ENCODE data around the gene BCL11A.
"Not testable (repeated sequence)": the region's sequence is repeated elsewhere in the genome, so short reads cannot be mapped to it uniquely, and the experiment has no call there.

The BCL11A gene

DNA sequence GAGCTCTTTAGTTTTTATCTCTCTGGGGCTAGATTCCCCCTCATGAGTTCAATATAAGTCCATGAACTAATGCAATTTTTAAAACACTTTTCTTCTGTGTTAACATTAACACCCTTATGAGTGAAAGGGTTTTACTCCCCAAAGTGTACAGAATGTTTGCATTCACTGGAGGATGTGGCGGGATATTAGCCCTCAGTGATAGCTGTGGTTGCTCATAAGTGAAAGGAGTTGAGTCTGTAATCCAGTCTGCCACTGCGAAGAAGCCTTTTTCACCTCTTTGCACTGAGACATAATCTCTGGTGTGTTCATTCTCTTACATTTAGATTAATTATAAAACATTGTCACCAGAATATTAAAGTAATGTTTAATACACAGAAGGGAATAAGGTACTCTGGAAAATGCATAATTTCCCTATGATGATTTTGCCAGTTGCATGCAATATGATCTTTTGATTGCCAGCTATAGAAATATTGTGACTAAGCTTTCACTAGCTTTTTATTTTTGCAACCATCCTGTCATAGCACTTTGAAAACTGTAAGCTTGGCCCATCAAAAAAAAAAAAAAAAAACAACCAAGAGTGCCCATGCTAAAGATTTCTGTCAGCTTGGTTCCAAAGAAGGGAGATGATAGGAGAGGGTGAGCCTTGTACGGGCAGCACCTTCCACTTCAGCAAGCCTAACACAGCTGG lies 113.2 kb downstream of the BCL11A start:
- no peaks in the 10 kb centered on the region for H3K9me3 ChIP-seq (ENCODE audit: control insufficient read depth, insufficient read depth, low read length)
- H3K4me1 ChIP-seq (ENCODE audit: insufficient read depth, low read length), result peaks cover 24% of the 10 kb centered on the region
- no peak overlapping the region for H3K9ac ChIP-seq (ENCODE audit: low read depth, low read length)

DNA sequence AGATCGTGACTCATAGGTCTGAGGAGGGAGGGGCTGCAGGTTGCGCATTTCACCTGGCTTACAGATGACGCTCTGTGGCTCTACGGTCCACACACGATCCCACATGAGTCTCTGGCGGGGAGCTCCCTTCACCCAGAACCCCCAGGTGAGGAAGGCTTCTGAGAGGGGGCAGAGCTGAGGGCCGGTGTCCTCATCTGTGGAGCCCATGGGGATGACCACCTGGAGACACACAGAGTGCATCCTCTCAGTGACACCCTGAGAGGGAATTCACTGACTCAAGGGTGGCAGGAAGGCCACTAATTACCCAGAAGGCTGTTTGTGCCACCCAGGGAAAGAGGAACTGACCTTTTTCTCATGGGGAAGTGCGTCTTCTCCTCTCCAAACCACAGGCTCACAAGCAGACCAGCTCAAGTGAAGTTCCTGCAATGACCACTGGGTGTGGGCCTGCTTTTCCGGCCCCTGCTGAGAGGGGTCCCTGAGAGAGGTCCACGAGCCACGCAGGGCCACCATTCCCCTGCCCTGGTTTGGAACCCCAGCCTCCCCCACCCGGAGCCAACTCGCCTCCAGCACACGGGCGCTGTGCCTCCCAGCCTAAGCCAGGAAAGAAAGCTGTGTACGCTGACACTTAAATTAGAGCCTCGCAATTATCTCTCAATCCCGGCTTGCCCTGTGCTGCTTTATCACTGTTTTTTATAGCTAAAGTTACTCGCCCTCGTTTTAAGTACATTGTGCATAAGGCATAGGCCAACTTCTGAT lies 114.1 kb downstream of the BCL11A start:
- no peaks in the 10 kb centered on the region for H3K36me3 ChIP-seq (ENCODE audit: insufficient read depth, low read length)
- no peak overlapping the region for H3K9ac ChIP-seq (ENCODE audit: low read depth, low read length)
- H3K4me1 ChIP-seq (ENCODE audit: insufficient read depth, low read length), result peaks cover 24% of the 10 kb centered on the region
- no peaks in the 10 kb centered on the region for H3K9me3 ChIP-seq (ENCODE audit: control insufficient read depth, insufficient read depth, low read length)

More for the DNA sequence above, 113.2 kb downstream of the BCL11A start:
- H3K36me3 ChIP-seq (ENCODE audit: insufficient read depth, low read length), result no peaks in the 10 kb centered on the region

GRCh38 chr2:60438653-60439052 lies 114.8 kb downstream of the BCL11A start:
- Histone ChIP-seq H3K9me3 (ENCODE audit: control insufficient read depth, insufficient read depth, low read length) (no peaks in the 10 kb centered on the region), H3K36me3 (ENCODE audit: insufficient read depth, low read length) (no peaks in the 10 kb centered on the region), H3K4me1 (ENCODE audit: insufficient read depth, low read length) (peaks cover 24% of the 10 kb centered on the region), H3K9ac (ENCODE audit: low read depth, low read length) (no peak overlapping the region)

DNA sequence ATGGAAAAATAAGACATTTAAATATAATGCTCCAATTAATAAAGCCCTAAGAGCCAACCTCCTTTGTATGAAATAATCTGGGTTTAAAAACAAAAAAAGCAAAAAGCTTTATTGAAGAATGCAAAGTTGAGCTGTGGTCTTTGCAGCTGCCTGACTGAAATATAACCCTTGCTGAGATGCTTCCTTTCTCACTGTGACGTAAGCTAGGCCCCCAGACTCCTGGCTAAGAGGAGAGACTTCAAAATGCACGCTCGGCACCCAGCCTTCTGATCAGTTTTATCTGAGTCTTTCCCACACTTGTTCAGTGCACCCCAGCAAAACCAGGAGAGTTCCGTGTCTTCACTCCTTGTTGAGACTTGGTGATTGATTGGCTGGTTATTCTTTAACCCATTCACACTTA lies 115.3 kb downstream of the BCL11A start:
- Histone ChIP-seq H3K9ac (ENCODE audit: low read depth, low read length) (no peak overlapping the region), H3K9me3 (ENCODE audit: control insufficient read depth, insufficient read depth, low read length) (no peaks in the 10 kb centered on the region), H3K4me1 (ENCODE audit: insufficient read depth, low read length) (peaks cover 21% of the 10 kb centered on the region), H3K36me3 (ENCODE audit: insufficient read depth, low read length) (no peaks in the 10 kb centered on the region)

DNA sequence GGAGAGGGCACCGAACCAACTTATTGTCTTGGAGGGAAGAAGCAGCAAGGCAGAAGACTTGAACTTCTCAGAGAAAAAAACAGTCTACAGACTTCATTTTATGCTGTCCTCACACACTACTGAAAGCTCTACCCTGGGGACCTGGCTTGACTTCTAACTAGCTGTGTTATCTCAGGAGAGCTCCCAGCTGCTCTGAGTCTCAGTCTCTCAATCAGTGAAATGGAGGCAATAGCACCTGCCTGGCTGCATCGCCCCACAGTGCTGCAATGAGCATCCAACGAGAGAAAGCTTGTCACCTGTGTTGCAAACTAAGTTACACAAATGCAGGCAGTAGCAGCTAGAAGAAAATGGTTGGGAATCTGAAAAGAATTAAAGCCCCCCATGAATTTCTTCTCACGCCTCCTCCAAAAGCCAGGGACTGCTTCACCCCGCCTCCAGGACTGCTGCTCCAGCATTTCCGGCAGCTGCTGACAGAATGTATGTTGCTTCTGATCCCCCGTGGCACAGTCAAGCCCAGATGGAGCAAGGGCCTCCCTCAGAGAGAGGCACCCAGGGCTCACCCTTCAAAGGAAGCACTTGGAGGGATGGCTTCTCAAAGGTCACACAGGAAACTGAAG lies 116.3 kb downstream of the BCL11A start:
- no peak overlapping the region for H3K9ac ChIP-seq (ENCODE audit: low read depth, low read length)

DNA sequence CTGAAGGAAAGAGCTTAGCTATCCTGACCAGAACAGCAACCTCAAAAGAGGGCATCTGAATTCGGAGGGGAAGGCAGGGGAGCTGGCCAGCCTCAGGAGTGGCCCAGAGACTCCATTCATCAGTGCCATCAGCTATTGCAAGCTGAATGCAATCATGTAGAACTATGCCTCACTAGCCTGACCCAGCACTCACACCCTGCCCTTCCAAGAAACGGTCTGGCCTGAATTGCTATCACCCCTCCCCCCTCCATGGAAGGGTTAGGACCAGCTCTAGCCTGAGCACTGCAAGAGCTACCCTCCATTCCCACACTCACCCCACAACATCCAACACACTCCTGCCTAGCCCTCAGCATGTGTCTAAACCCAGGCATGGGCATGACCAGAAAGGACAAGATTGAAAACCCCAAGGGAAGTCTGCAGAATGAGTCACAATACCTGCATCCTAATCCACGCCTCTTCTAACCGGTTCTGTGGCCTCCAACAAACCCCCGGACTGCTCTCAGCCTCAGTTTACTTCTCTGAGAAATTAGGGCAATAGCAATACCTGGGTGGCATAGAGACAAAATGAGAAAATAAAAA lies 120.3 kb downstream of the BCL11A start:
- no peak overlapping the region for H3K9ac ChIP-seq (ENCODE audit: low read depth, low read length)
- no peaks in the 10 kb centered on the region for H3K36me3 ChIP-seq (ENCODE audit: insufficient read depth, low read length)
- peaks cover 18% of the 10 kb centered on the region for H3K4me1 ChIP-seq (ENCODE audit: insufficient read depth, low read length)
- H3K9me3 ChIP-seq (ENCODE audit: control insufficient read depth, insufficient read depth, low read length), result no peaks in the 10 kb centered on the region

More for the DNA sequence above, 116.3 kb downstream of the BCL11A start:
- no peaks in the 10 kb centered on the region for H3K9me3 ChIP-seq (ENCODE audit: control insufficient read depth, insufficient read depth, low read length)
- H3K4me1 ChIP-seq (ENCODE audit: insufficient read depth, low read length), result peaks cover 26% of the 10 kb centered on the region
- no peaks in the 10 kb centered on the region for H3K36me3 ChIP-seq (ENCODE audit: insufficient read depth, low read length)

DNA sequence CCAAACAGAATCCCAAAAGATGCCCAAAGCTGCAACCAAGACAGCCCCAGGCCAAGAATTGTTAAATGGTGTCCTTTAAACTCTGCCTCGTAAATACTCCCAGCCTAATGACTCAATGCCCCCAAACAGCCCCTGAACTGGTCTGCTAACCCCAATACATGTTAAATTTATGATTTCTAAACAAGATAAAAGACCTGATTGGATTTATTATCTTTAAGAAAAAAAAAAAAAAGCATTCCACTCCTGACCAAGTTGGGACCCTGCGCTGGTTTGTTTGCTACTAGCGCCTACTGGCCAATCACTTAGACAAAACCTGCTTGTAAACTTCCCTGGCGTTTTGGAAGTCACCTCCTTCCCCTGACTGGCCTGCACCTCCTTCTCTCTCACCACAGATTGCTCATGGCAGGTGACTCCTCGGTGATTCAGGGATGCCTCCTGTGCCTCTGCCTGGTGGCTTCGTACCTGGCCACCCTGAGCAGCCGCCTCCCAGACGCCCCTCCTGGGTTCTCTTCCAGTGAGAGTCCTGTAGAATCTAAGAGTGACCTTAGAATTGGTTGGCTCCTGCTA lies 121.3 kb downstream of the BCL11A start:
- Histone ChIP-seq H3K9ac (ENCODE audit: low read depth, low read length) (no peak overlapping the region), H3K9me3 (ENCODE audit: control insufficient read depth, insufficient read depth, low read length) (no peaks in the 10 kb centered on the region), H3K36me3 (ENCODE audit: insufficient read depth, low read length) (no peaks in the 10 kb centered on the region), H3K4me1 (ENCODE audit: insufficient read depth, low read length) (peaks cover 8% of the 10 kb centered on the region)

GRCh38 chr2:60429681-60430080 lies 123.8 kb downstream of the BCL11A start:
- Histone ChIP-seq H3K9ac (ENCODE audit: low read depth, low read length) (no peak overlapping the region), H3K4me1 (ENCODE audit: insufficient read depth, low read length) (peaks cover 10% of the 10 kb centered on the region; the same call in 1 of the 2 replicates), H3K36me3 (ENCODE audit: insufficient read depth, low read length) (peaks cover 6% of the 10 kb centered on the region), H3K9me3 (ENCODE audit: control insufficient read depth, insufficient read depth, low read length) (no peaks in the 10 kb centered on the region)

GRCh38 chr2:60426880-60427279 lies 126.6 kb downstream of the BCL11A start:
- H3K4me1 ChIP-seq (ENCODE audit: insufficient read depth, low read length), result peaks cover 18% of the 10 kb centered on the region

DNA sequence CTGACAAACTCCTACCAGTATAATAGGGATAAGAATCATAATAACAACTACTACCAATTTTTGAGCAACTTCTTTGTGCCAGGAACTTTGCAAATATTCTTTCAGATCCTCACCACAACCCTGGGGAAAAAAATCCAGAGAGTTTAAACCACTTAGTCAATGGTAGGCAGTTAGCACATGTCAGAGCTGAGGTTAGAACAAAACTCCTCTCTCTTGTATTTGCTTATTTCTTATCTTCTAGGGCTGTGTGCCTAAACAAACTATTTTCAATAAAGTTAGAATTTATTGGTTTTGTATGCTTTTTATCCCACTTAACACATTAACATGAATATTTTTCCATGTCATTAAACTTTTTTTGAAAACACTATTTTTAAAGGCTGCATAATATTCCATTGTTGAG lies 127.1 kb downstream of the BCL11A start:
- H3K9ac ChIP-seq (ENCODE audit: low read depth, low read length), result no peak overlapping the region
- peaks cover 13% of the 10 kb centered on the region for H3K36me3 ChIP-seq (ENCODE audit: insufficient read depth, low read length)
- H3K9me3 ChIP-seq (ENCODE audit: control insufficient read depth, insufficient read depth, low read length), result no peaks in the 10 kb centered on the region
- H3K4me1 ChIP-seq (ENCODE audit: insufficient read depth, low read length), result peaks cover 18% of the 10 kb centered on the region

More at GRCh38 chr2:60426880-60427279, 126.6 kb downstream of the BCL11A start:
- Histone ChIP-seq H3K9me3 (ENCODE audit: control insufficient read depth, insufficient read depth, low read length) (no peaks in the 10 kb centered on the region), H3K36me3 (ENCODE audit: insufficient read depth, low read length) (peaks cover 13% of the 10 kb centered on the region), H3K9ac (ENCODE audit: low read depth, low read length) (no peak overlapping the region)

- Histone ChIP-seq H3K4me1 (ENCODE audit: insufficient read depth, low read length) (peaks cover 18% of the 10 kb centered on the region), H3K9ac (ENCODE audit: low read depth, low read length) (no peak overlapping the region), H3K9me3 (ENCODE audit: control insufficient read depth, insufficient read depth, low read length) (no peaks in the 10 kb centered on the region), H3K36me3 (ENCODE audit: insufficient read depth, low read length) (peaks cover 13% of the 10 kb centered on the region)
Observed at GRCh38 chr2:60424233-60424632, 129.2 kb downstream of the BCL11A start.

DNA sequence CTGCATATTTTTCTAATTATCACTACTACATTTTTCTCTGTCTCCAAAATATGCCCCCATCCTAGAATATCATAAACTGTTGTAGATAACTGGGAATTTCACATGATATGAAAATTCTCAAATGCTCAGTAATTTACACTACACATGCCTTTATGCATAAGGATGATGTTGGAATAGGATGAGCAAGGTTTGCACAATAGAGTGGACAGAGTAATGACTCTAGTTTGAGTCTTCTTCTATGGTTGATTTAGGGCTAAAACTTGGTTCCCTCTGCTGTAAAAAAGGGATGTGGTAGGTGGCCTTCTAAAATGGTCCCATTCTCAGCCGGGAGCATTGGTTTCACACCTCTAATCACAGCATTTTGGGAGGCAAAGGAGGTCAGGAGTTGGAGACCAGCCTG lies 129.9 kb downstream of the BCL11A start:
- Histone ChIP-seq H3K36me3 (ENCODE audit: insufficient read depth, low read length) (peaks cover 13% of the 10 kb centered on the region), H3K9me3 (ENCODE audit: control insufficient read depth, insufficient read depth, low read length) (no peaks in the 10 kb centered on the region), H3K4me1 (ENCODE audit: insufficient read depth, low read length) (peaks cover 18% of the 10 kb centered on the region), H3K9ac (ENCODE audit: low read depth, low read length) (no peak overlapping the region)

DNA sequence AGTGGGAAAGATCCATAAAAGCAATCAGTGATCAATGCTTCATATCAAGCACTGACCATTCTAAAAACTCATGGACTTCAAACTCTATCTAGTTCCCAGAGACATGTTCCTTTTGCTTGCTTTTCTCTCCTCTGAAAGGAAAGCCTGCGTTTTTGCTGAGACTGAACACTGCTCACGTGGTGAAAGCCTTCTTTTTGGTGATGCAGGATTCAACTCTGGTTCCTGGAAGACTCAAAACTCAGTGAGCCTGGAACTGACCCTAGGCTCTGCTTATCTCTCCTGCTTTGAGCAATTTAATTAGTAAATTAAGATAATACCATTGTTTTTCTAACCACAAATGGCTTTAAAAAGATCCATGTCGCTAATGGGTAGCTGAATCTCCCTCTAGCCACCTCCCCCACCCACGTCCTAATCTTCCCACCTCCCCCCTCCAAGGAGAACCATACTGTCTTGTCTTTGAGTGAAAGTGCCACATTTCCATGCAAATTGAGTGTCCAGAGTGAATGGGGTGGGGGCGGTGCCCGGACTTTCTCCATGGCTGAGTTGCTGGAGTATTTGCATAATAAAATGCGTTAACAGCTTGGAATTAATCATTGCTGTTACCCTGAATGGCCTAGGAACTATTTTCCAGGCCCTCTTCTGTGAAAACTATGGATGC lies 130.5 kb downstream of the BCL11A start:
- H3K9me3 ChIP-seq (ENCODE audit: control insufficient read depth, insufficient read depth, low read length), result no peaks in the 10 kb centered on the region
- peak overlapping the region; percentile 6; the same call in 1 of the 2 replicates for H3K9ac ChIP-seq (ENCODE audit: low read depth, low read length)
- H3K36me3 ChIP-seq (ENCODE audit: insufficient read depth, low read length), result peaks cover 13% of the 10 kb centered on the region
- peaks cover 18% of the 10 kb centered on the region for H3K4me1 ChIP-seq (ENCODE audit: insufficient read depth, low read length)

- not testable (repeated sequence) for H3K36me3 ChIP-seq (ENCODE audit: insufficient read depth, low read length); H3K9me3 ChIP-seq (ENCODE audit: control insufficient read depth, insufficient read depth, low read length)
- H3K9ac ChIP-seq (ENCODE audit: low read depth, low read length), result peak overlapping the region; percentile 34
- peaks cover 23% of the 10 kb centered on the region for H3K4me1 ChIP-seq (ENCODE audit: insufficient read depth, low read length)
Observed at GRCh38 chr2:60417210-60417609, 136.2 kb downstream of the BCL11A start.
